NCI-H1436 (cell line): Measurements from ENCODE around the gene TNS4.

Source experiments
- DNase-seq: peaks from one replicate; lab custom pipeline; 2025; lab: John Stamatoyannopoulos, UW

Gene TNS4

DNA sequence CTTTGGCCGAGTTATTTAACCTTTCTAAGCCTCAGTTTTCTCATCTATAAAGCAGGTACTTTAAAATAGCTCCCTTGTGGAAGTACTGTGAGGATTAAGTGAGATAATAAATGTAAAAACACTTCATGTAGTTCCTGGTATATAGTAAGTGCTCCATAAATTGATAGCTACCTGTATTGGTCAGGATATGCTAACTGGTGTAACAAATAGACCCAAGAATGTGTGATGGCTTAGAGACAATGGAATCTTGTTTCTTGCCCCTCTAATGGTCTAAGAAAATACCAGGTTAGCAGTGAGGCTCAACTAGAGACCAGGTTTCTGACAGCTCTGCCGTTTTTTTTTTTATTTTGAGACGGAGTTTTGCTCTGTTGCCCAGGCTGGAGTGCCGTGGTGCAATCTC lies 34.0 kb upstream of the TNS4 start:
- no peak for DNase-seq

- DNase-seq, result no peak
These were observed 33.2 kb upstream of the TNS4 start for GRCh38 chr17:40534371-40535189.

- no peak for DNase-seq
These were observed 32.5 kb upstream of the TNS4 start for GRCh38 chr17:40533896-40534295.

GRCh38 chr17:40532520-40533253 lies 31.3 kb upstream of the TNS4 start:
- DNase-seq, result no peak

GRCh38 chr17:40531051-40531991 lies 29.9 kb upstream of the TNS4 start:
- DNase-seq, result no peak

- DNase-seq, result no peak
These were observed 29.1 kb upstream of the TNS4 start for GRCh38 chr17:40530531-40530994.

GRCh38 chr17:40529991-40530390 lies 28.6 kb upstream of the TNS4 start:
- no peak for DNase-seq

GRCh38 chr17:40528692-40529417 lies 27.4 kb upstream of the TNS4 start:
- no peak for DNase-seq

GRCh38 chr17:40526668-40527067 lies 25.2 kb upstream of the TNS4 start:
- DNase-seq, result no peak

- no peak for DNase-seq
These were observed 23.9 kb upstream of the TNS4 start for GRCh38 chr17:40525294-40525693.

DNA sequence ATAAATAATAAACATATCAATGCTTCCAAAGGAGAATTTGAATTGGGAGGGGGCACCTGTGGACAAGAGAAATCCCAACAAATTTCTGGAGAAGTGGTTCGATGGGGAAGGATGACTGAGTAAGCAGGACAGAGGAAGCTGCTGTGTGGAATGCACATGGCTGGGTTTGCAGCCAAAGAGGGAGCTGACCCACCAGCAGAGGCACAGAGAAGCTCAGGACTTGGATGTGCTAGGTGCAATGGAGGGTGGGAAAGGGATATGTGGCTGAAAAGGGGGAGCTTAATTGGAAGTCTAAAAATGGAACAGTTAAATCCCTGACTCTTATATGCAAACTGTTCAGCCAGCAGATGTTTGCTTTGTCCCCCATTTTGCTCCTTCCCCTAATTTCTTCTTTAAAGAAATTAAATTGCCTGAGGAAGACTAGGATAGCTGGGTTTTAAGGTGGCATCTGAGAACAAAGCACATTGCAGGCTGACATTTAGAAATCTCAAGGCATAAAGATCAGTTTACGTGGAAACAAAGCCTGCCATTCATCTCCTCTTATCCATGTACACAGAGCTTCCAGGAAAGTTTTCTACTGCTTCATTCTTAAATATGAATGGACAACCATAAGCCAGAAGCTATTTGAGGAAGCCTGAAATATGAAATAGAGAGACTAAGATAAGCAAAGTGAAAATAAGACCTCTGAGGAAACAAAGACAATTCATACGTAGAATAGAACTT lies 23.0 kb upstream of the TNS4 start:
- no peak for DNase-seq

- no peak for DNase-seq
These were observed 21.5 kb upstream of the TNS4 start for GRCh38 chr17:40522961-40523310.

DNA sequence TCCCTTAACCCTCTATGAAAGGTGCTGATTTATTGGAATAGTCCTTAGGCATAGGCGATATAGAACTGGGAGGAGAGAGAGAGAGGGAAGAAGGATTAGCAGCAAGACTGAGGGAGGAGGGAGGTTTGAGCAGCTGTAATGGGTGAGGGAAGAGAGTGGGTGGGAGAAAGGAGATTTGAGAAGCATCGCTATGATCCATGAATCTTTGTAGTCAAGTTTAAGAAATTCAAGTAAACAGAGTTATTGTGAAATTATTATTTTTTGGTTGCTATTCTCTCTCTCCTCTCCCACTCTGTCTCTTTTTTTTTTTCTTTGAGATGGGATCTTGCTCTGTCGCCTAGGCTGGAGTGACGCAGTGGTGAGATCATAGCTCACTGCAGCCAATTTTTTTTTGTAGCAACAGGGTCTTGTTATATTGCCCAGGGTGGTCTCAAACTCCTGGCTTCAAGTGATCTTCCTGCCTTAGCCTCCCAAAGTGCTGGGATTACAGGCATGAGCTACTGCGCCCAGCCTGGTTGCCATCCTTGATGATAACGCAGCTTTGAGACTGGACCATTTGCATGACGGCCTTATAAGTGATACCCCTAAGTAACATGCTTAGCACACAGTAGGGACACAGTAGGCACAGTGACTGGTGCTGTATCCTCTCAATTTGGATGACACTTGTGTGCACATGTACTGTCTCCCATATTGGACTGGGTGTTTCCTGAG lies 21.0 kb upstream of the TNS4 start:
- DNase-seq, result no peak

- DNase-seq, result no peak
These were observed 19.6 kb upstream of the TNS4 start for GRCh38 chr17:40520991-40521453.

GRCh38 chr17:40519089-40519775 lies 17.8 kb upstream of the TNS4 start:
- DNase-seq, result no peak

DNA sequence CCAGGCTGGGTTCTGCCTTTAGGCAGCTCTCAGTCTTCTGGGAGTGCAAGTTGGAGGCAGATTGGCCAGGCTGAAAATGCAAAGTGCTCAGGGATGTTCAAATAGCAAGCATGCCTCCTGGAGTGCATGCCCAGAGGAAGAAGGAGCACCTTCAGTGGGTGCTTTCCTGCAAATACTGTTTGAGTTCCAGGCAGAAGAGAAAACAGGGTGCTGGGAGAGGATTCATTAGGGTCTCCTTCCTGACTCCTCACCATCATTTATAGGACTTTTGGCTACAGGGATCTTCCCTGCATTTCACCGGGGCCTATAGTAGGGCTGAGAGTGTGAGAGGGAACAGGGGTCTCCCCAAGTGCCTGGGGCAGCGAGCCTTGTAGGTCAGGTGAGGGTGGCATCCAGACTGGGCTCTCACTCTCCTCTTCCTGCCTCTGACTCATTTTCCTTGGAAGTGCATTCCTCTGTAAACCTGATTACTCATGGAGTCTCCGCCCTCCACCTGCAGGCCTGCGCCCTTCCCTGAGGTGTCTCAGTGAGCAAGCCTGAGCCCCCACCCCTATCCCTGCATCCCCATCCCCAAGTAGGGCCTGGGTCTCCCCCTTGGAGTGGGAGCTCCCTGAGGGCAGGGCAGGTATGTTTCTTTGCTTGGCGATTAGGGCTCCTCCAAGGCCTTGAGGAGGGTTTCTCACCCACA lies 17.1 kb upstream of the TNS4 start:
- DNase-seq, result no peak

DNA sequence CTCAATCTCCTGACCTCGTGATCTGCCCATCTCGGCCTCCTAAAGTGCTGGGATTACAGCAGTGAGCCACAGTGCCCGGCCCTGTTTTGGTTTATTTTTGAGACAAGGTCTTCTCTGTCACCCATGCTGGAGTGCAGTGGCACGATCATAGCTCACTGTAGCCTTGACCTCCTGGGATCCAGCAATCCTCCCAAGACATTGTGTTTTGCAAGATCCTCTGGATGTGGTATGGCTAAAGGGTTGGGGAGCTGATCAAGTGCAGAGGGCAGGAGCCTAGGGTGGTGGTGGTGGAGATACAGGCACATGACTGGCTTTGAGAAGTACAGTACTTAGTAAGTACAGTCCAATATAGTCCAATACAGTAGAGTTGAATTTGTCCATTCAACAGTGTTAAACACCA lies 16.6 kb upstream of the TNS4 start:
- no peak for DNase-seq

DNA sequence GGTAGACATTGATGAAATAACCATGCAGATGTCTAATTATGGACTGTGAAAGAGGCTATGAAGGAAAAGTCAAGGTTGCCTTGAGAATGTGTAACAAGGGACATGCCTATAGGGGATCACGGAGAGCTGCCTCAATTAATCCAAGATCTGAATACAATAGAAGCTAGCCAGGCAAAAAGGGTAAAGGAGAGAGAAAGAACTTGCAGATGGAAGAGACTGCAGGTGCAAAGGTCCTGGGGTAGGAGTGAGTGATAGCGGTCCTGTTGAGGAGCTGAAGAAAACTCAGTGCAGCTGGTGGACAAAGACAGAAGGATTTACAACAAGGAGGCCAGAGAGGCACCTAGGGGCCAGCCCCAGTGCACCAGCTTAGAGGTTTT lies 15.9 kb upstream of the TNS4 start:
- DNase-seq, result no peak
